Gastroesophageal sphincter (tissue), 4 donors: ENCODE results near the gene PCDHGB3. TPM values are rescaled to one million over a fixed set of nuclear protein-coding genes. Genes with fewer than 3 reads are reported as not detected.
"Not testable (repeated sequence)": the region's sequence is repeated elsewhere in the genome, so short reads cannot be mapped to it uniquely, and the experiment has no call there.

Experiments
- ATAC-seq: fragments of 150-250 bp; one replicate; pipeline ENCODE4 v1.9.1; 2016; ENCODE audit warnings: mild to moderate bottlenecking, moderate library complexity
- H3K27ac ChIP-seq, 4 donors: fragments of 200-600 bp; sonication (generic) in 3 of 4; 1 replicate in 3 of 4; 2 replicates in 1 of 4; pipeline ENCODE4 v1.5.1; 2016 to 2019
- H3K27me3 ChIP-seq: fragments of 200-600 bp; sonication (generic); one replicate; pipeline ENCODE4 v1.5.1; 2019
- H3K36me3 ChIP-seq, 2 donors: fragments of 200-600 bp; sonication (generic); one replicate each; pipeline ENCODE4 v1.5.1; 2019; ENCODE audit warnings: control low read depth in 1 of 2
- H3K4me1 ChIP-seq, 3 donors: fragments of 200-600 bp; sonication (generic); 1 replicate in 2 of 3; 2 replicates in 1 of 3; pipeline ENCODE4 v1.5.1; 2016 to 2019; ENCODE audit warnings: control low read depth in 2 of 3
- H3K4me3 ChIP-seq, 2 donors: fragments of 200-600 bp; sonication (generic); one replicate each; pipeline ENCODE4 v1.5.1; 2019; ENCODE audit warnings: mild to moderate bottlenecking in 1 of 2, moderate library complexity in 1 of 2
- H3K9me3 ChIP-seq, 3 donors: fragments of 200-600 bp; sonication (generic); one replicate each; pipeline ENCODE4 v1.5.1; 2017 to 2019; ENCODE audit warnings: control low read depth in 2 of 3
- CTCF ChIP-seq, 4 experiments: fragments of 200-600 bp in 2 of 4; fragments of 450-650 bp in 2 of 4; sonication (generic) in 1 of 4; IDR thresholded peaks; one replicate each; pipeline ENCODE4 v1.5.1; 2017 to 2019; ENCODE audit warnings: antibody characterized with exemption in 4 of 4, mild to moderate bottlenecking in 2 of 4, moderate library complexity in 2 of 4
- EP300 ChIP-seq: sonication (generic); formaldehyde crosslinking; IDR thresholded peaks from one replicate; pipeline ENCODE4 v1.6.1; 2017; ENCODE audit warnings: antibody characterized with exemption, mild to moderate bottlenecking
- POLR2A ChIP-seq, 2 donors: fragments of 450-650 bp; IDR thresholded peaks; one replicate each; pipeline ENCODE4 v1.6.1; 2017; ENCODE audit warnings: antibody characterized with exemption in 2 of 2, mild to moderate bottlenecking in 2 of 2, moderate library complexity in 1 of 2
- POLR2AphosphoS5 ChIP-seq: sonication (generic); formaldehyde crosslinking; IDR thresholded peaks from one replicate; pipeline ENCODE4 v1.6.1; 2017; ENCODE audit warnings: antibody characterized with exemption
- WGBS, 2 donors: methylation state at CpG; one replicate each; pipeline ENCODE4 v1.1.5; 2018; ENCODE audit warnings: low coverage in 1 of 2; 5-methylcytosine and 5-hydroxymethylcytosine counted together
- total RNA-seq, 4 donors: library from RNA; depleted of rRNA; stranded (reverse); fragments of >200 nt; gene quantifications; one replicate each; pipeline ENCODE4 v1.1.0, GENCODE V29; 2016

PCDHGB3 gene
- total RNA-seq, 4 donors from 2014 or later: 1.5 to 10.0 (median 4.7) TPM

DNA sequence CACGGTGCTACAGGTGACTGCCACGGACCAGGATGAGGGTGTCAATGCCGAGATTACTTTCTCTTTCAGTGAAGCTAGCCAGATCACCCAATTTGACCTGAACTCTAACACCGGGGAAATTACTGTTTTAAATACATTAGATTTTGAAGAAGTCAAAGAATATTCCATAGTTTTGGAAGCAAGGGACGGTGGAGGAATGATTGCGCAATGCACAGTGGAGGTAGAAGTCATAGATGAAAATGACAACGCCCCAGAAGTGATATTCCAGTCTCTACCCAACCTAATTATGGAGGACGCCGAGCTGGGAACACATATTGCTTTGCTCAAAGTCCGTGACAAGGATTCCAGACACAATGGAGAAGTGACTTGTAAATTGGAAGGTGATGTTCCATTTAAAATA, 18.6 kb downstream of the PCDHGB3 start:
- peaks cover 2 to 99% (median 7%) of the 10 kb centered on the region in 3 donors for H3K9me3 ChIP-seq
- 18 to 51% methylated on average over 6 to 9 of the region's 10 CpGs for WGBS, 2 donors
- H3K27ac ChIP-seq: no peak overlapping the region
- no peaks in the 10 kb centered on the region for H3K27me3 ChIP-seq
- TF ChIP-seq EP300 (no peak), CTCF (IDR thresholded peaks at IDR 0.05) (no peak)
- no peaks in the 10 kb centered on the region for H3K4me1 ChIP-seq
- H3K36me3 ChIP-seq: peaks cover 0 to 18% of the 10 kb centered on the region in 2 donors
- ATAC-seq: no peak
- no peak overlapping the region for H3K4me3 ChIP-seq

GRCh38 chr5:141389153-141390042, 19.4 kb downstream of the PCDHGB3 start:
- Histone ChIP-seq H3K36me3 (peaks cover 0 to 18% of the 10 kb centered on the region in 2 donors), H3K4me3 (no peak overlapping the region), H3K27me3 (no peaks in the 10 kb centered on the region), H3K9me3 (peaks cover 2 to 99% (median 6%) of the 10 kb centered on the region in 3 donors), H3K27ac (no peak overlapping the region), H3K4me1 (no peaks in the 10 kb centered on the region)
- WGBS, 2 donors: 10 to 31% methylated on average over 2 to 7 of the region's 77 CpGs
- ATAC-seq: no peak
- TF ChIP-seq CTCF (IDR thresholded peaks at IDR 0.05) (no peak), EP300 (no peak), POLR2AphosphoS5 (no peak), POLR2A (IDR thresholded peaks at IDR 0.05) (no peak)

DNA sequence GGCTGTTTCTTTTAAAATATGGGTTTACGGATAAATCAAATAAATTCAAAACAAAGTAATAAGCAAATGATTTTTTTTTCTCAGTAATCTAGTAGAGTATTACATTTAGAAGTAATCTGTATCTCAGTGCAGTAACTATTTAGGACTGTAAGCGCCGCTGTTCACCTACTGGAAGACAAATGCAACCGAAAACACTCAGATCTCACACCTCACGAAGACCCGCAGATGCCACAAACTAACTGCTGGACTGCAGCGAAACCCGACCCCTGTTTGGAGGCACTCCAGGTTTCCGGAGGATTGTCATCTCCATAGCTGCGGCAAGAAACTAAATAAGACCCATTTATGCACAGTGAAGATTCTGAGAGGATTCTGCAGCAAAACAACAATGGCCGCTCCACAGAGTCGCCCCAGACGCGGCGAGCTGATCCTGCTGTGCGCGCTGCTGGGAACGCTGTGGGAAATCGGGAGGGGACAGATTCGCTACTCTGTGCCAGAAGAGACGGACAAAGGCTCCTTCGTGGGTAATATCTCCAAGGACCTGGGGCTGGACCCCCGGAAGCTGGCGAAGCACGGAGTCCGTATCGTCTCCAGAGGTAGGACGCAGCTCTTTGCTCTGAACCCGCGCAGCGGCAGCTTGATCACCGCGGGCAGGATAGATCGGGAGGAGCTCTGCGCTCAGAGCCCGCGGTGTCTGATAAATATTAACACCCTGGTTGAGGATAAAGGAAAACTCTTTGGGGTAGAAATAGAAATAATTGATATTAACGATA, 22.6 kb downstream of the PCDHGB3 start, which contains the start of gene PCDHGA8:
Gene PCDHGA8 (plus strand): TSS at position 205 of the 770 bp plus-strand sequence. CDS start 181 bp downstream, at position 386.
- H3K4me1 ChIP-seq: no peaks in the 10 kb centered on the region
- no peak within 1 kb of the TSS for H3K4me3 ChIP-seq
- TF ChIP-seq POLR2AphosphoS5 (no peak), CTCF (IDR thresholded peaks at IDR 0.05) (no peak), EP300 (no peak), POLR2A (IDR thresholded peaks at IDR 0.05) (no peak)
- ATAC-seq: no peak
- H3K27me3 ChIP-seq: no peaks in the 10 kb centered on the region
- peaks cover 0 to 18% of the 10 kb centered on the region in 2 donors for H3K36me3 ChIP-seq
- WGBS, 2 donors: 30 to 33% methylated on average over 23 to 24 of the region's 38 CpGs
- H3K27ac ChIP-seq: no peak within 1 kb of the TSS
- peaks cover 0 to 99% (median 6%) of the 10 kb centered on the region in 3 donors for H3K9me3 ChIP-seq

GRCh38 chr5:141393267-141393666, 23.2 kb downstream of the PCDHGB3 start:
- Histone ChIP-seq H3K27me3 (no peaks in the 10 kb centered on the region), H3K36me3 (peaks cover 0 to 18% of the 10 kb centered on the region in 2 donors), H3K9me3 (peaks cover 0 to 98% (median 6%) of the 10 kb centered on the region in 3 donors), H3K27ac (no peak overlapping the region), H3K4me3 (no peak overlapping the region), H3K4me1 (no peaks in the 10 kb centered on the region)
- WGBS, 2 donors: 37 to 63% methylated on average over 4 to 10 of the region's 21 CpGs
- TF ChIP-seq POLR2AphosphoS5 (no peak), CTCF (IDR thresholded peaks at IDR 0.05) (no peak), POLR2A (IDR thresholded peaks at IDR 0.05) (no peak), EP300 (no peak)
- ATAC-seq: no peak

GRCh38 chr5:141394401-141395187, 24.6 kb downstream of the PCDHGB3 start:
- ATAC-seq, H3K4me1 ChIP-seq, H3K27ac ChIP-seq, H3K27me3 ChIP-seq, H3K4me3 ChIP-seq: not testable (repeated sequence)
- WGBS, 2 donors: 28 to 36% methylated on average over 8 to 9 of the region's 53 CpGs
- Histone ChIP-seq H3K9me3 (peaks cover 0 to 98% (median 6%) of the 10 kb centered on the region in 3 donors), H3K36me3 (peaks cover 0 to 17% of the 10 kb centered on the region in 2 donors)
